ENCODE results near the gene PKN3.
A peak's percentile ranks its signal among the peaks of the same experiment; 100 is the strongest.

PKN3 gene

DNA sequence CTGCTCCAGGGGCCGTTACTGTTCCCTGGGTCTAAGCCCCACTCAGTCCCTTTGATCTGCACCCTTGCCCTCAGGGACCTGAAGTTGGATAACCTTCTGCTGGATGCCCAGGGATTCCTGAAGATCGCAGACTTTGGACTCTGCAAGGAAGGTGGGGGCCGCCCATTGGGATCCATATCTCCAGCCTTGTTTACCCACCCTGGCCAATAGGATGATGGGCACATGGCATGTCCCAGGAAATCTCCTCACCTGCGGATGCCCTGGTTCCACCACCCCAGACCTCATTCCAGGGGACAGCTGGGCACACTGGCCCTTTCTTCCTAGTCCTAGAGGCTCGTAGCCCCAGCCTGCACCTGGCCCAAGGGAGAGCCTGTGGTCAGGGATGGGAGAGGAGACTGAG is 16.2 kb downstream of the PKN3 start:
- no peak for DNase-seq

DNA sequence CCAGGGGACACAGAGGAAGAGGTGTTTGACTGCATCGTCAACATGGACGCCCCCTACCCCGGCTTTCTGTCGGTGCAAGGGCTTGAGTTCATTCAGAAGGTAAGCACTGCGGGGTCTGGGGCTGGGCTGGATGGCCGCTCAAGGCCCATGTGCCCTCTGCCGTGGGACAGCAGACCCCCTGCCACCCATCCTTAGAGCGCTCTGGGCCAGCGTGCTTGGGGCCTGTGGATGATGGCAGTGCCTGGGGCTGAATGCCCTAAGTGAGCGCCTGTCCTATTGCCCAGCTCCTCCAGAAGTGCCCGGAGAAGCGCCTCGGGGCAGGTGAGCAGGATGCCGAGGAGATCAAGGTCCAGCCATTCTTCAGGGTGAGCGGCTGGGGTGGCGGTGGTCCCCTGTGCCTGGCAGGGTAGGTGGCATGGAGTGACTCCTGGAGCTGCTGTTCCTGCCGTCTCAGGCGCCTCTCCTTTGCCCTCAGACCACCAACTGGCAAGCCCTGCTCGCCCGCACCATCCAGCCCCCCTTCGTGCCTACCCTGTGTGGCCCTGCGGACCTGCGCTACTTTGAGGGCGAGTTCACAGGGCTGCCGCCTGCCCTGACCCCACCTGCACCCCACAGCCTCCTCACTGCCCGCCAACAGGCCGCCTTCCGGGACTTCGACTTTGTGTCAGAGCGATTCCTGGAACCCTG is 17.8 kb downstream of the PKN3 start:
- no peak for DNase-seq

DNA sequence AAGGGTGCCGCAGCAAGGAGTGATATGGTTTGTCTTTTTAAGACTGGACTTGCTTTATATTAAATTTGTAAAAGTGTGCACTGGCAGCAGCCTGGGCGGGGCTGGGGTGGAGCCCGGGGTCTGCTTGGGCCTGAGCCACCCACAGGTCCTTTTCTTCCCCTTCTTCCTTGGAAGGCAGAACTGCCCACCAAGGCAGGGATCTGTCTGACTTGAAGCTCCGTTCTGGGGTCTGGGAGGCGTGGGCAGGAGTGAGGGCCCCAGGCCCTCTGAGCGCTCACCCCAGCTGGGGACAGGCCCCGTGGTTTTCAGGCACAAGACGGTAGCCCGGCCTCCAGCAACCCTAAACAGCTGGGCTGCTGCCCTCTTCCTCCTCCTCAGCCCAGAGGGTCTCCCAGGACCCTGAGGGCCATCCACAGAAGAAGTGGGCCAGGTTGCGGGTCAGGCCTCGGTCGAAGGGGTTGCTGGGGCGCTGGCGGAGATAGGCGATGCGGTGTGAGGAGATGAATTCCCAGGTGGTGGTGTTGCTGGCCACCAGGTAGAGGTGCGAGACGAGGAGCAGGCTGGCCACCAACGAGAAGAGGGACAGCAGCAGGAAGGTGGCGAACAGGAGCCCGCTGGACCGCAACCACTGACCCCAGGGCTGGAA is 18.7 kb downstream of the PKN3 start:
- DNase-seq, result no peak

DNA sequence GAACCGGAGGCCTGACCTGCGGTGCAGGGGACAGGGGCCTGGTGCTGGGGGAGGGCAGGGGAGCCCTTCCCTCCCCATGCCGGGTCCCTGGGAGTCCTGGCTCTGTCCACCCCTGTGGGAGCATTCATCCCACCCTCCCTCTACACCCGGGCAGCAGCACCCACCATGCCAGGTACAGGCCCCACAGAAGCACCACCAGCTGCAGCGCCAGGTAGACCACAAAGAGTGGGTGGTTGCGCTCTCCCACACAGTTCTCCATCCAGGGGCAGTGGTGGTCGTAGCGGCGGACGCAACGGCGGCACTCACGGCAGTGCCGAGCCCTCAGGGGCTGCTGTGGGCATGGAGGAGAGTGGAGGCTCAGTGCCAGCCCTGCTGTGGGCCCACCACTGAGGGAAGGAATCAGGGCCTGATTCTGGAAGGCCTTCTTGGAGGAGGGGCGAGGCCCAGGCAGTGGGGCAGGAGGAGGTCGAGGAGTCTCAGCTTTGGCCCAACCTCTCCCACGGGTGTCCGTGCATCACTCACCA is 19.2 kb downstream of the PKN3 start:
- no peak for DNase-seq

DNA sequence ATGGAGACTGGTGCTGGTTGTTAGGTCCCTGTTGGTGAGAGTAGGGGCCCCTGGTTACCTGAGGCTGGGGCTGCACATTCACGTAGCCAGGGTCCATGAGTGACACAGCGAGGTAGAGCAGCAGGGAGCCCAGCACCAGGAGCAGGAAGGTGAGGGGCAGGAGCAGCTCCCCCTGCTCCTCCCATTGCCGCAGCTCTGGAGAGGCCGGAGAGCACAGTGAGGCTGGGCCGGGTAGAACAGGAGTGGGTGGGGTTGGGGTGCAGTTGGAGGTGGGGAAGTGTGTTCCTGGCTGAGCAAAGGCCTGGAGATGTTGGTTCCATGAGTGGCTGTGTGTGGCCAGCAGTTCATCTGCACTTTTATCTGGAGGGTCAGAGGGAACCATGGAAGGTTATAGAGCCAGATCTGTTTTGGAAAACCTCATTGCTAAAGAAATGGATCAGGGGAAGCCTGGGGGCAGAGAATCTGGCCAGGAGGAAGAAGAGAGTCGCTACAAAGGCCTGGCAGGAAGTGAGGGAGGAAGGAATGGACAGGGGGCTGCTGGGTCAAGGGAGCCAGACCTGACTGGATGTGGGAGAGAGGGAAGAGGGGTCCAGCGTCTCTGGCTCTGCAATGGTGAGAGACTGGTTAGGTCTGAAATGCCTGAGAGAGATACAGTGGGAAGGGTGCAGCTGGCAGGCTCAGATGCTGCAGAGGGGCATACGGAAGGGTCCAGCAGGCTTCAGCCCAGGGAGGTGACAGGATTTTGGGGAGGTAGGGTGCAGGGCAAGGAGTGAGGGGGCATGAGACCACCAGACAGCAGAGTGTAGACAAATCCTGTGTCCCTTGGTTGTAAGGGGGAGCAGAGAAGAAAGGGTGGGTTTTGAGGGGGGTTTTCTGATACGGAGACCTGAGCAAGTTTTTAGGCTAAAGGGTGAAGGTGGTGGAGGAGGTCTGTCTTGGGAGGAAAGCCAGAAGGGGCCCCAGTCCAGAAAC is 20.4 kb downstream of the PKN3 start:
- DNase-seq, result no peak

DNA sequence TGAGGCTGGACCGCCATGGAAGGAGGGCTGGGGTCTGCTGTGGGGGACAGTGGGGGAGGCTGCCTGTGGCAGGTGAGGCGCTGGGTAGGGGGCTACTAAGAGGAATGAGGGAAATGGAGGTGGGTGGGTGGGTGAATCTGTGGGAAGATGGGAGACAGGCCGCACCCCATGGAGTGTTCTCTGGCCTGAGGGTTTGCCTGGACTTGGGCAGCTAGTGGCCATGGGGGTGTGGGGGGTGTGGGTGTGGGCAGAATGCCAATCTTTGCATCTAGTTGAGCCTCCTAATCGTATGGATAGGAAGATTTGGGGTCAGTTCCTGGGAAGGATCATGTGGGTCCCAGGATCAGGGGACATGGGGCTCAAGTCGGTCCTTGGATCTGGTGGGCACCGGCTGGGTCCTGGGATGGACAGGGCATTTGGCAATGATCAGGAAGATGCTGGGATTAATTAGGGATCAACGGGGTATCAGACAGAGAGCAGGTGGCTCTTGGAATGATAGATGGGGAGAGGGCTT is 21.1 kb downstream of the PKN3 start:
- no peak for DNase-seq

DNA sequence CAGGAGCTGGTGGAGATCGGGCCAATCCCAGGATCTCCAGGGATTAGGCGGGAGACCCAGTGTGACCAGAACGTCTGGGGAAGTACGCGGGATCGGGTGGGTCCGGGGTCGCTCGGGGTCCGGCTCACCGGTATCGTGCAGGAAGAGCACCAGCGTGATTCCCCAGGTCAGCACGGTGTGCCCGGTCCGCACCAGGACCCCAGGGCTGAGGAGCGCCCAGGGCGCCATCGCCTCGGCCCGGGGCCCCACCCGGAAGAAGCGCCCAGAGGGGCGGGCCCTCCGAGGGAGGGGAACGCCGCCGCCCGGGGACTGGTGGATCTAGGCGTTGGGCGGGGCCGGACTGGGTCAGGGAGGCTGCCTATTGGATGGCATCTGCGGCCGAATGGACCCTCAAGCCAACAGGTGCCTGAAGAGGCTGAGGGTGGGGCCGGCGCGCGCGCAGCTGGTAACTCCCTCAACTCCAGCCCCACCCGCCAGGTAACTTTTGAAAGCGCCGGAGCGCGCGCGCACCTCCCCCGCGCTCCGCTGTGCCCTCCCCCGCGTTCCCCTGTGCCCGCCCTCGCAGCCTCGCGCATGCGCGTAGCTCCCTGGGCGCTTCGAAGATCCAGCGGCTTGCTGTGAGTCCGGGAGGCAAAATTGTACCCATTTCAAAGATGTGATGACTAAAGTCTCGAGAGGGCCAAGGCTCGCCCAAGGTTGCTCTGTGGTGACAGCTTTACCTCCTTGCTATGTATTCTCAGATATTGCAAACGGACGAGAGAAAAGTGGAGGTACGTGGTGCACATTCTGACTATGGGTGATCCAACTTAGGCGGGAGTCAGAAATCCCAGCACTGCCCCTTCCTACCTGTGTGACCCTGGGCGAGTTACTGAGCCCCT is 21.8 kb downstream of the PKN3 start, which contains the start of gene ZDHHC12:
TSS of gene ZDHHC12 (minus strand) at position 262 of the 878 bp plus-strand sequence. CDS start at position 228, 34 bp downstream.
- DNase-seq, result peak; percentile 97

DNA sequence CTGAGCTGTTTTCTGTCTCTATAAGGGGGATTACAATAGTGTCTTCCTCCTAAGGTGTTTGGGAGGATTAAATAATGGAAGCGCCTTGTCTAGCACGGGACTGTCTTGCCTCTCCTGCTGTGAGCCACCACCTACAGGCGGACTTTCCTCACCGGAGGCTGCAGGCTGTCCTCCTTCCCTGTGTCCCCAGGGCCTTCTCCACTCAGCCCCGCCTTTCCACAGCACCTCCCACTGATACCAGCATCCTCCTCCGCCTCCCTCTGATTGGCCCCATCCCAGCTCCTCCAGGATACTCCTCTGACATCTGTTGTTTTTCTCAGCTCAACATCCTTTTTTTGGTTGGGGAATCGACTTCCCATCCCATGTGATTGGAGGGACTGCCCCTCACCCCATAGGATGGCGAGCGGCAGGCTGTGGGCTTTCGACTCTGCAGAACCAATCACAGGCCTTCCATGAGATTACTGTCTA is 22.5 kb downstream of the PKN3 start:
- peak; percentile 73 for DNase-seq

DNA sequence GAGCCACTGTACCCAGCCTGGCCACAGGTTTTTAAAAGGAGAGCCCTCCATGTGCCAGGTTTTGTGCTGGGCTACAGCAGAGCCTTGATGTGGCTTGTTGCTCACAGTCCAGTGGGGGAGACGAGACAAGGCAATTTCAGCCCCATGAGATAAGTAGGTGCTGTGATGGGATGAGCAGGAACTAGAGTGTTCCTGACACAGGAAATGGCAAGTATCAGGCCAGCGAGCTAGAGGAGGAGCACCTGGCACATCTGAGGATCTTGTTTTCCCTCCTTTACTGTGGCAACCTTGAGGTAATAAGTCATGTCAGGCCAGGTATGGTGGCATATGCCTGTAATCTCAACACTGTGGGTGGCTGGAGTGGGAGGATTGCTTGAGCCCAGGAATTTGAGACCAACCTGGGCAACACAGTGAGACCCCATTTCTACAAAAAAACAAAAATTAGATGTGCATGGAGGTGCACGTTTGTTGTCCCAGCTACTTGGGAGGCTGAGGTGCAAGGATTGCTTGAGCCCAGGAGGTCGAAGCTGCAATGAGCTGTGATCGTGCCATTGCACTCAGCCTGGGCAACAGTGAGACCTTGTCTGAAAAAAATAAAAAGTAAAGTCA is 25.4 kb downstream of the PKN3 start:
- no peak for DNase-seq

DNA sequence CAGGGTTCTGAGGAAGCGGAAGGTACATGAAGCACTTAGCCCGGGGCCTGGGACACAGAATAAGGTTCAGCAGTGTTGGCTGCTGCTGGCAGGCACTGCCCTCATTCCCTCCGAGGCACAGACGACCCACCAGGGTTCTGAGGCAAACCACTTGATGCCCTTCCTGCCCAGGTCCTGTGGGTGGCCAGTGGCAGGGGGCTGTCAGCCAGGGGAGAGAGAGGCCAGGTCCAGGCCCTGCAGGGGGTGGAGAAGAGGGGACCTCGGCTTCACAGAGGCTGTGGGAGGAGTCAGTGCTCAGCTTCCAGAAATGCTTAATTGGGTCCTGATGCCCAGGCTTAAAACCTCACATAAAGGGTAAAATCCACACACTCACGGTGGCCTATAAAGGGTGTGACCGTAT is 26.0 kb downstream of the PKN3 start:
- DNase-seq, result no peak

DNA sequence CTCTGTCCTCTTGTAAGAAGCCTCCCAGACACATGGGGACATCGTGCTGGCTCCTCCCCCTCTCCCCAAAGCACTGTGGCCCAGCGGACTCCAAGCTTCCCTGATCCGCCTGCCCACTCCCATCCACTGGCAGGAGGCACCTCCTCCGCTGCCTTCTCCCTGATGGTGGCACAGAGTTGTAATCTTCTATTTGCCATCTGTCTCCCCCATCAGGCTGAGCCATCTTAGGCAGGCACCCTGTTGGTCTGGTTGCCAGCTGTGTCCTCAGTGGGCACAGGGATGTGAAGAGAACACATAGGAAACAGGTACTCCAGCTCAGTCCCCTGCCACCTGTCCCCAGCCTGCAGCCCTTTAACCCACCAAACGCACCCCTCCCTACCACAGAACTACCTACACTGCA is 27.0 kb downstream of the PKN3 start:
- no peak for DNase-seq

DNA sequence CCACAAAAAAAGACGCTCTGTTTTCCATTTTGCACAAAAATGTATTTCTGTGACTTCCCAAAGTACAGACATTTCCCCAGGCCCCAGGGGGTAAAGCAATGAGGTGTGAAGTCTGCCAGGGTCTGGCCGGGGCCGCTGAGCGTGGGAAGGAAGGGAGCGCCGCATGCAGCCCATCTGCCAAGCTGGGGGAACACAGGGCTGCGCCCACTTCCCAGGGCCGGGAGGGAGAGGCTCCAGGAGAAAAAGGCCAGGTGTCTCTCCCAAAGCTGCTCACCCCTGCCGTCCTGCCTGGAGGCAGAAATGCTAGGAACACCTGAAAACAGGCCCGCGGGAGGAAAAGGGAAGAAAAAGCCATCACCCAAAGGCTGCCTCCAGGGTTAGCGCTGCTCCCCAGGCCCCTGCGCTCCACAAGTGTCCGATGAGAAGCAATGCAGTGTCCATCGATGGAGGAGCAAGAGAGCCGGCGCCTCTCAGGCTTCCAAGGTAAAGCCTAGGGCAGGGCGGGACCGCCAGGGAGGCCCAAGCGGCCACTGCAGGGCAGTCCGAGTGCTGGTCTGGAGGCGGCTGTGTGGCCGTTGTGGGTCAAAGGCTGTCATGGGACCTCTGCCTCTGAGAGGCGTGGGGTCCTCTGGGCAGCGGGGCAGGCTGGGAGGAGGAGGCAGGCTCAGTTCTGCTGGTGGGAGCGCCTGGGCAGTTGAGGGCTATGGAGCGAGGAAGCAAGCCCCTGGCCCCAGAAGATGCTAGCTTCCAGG is 27.6 kb downstream of the PKN3 start:
- DNase-seq, result no peak

DNA sequence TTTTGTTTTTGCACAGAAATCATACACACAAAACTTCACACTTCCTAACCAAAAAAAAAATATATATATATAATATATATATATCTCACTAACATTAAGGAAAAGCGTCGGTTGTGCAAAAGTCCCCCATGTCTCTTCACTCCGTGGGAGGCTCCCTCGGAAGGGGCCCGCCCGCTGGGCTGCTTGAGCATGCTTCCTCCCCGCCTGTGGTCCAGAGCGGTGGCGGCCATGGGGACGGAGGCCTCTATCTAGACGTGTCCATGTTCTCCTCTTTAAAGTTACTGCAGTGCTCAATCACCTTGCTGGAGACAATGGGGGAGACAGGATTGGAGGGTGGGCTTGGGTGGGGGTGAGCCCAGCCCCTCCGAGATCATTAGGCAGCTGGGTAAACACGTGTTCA is 28.8 kb downstream of the PKN3 start:
- DNase-seq, result no peak

DNA sequence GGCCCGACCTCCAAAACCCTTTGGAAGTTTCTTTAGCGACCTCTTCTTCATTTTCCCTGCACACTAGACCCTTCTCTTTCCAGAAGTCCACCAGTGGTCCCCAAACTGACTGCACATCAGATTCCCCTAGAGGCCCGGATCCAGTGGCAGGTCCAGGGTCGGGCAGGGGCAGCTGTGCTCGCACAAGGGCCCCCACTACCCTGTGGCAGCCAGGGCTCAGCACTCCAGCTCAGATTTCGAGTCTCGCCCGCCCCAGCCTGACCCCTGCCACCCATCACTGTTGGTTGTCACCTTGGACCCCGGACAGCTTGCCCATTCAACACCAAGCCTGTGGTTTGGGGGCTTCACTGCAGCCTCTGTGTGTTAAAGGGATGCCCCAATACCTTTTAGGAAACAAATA is 29.4 kb downstream of the PKN3 start:
- no peak for DNase-seq

DNA sequence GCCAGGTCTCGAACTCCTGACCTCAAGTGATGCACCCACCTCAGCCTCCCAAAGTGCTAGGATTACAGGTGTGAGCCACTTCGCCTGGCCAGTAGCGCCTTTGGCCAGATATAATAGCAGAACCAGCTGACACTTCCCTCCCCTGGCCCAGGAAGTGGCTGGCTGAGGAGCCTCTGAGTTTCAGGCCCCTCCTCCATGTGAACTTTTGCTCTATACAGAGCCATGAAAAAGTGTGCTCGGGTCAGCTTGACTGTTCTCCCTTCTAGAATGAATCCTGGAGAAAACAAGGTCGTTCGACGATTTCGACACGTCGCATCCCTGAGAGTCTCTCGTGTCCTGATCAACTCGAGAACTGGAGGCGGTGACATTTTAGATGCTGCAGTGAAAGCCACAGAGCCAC is 30.3 kb downstream of the PKN3 start:
- DNase-seq, result no peak

DNA sequence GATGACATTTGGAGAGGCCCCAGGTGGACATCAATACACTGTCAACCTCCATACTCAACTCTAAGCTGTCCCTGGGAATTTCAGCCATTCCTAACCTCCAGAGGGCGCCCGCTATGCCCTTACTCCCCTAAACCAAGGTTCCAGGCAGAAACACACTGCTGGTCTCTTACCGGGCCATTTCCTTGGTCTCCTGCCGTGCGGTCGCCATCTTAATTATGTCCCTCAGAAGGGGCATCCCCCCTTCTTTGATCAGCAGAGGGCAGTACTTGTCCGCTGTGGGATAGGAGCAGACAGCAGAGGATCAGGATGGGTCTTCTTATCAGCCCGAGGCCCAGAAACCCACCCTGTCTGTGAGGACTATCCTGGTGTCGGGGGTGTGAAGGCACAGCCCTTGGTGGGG is 31.0 kb downstream of the PKN3 start:
- peak; percentile 27 for DNase-seq

DNA sequence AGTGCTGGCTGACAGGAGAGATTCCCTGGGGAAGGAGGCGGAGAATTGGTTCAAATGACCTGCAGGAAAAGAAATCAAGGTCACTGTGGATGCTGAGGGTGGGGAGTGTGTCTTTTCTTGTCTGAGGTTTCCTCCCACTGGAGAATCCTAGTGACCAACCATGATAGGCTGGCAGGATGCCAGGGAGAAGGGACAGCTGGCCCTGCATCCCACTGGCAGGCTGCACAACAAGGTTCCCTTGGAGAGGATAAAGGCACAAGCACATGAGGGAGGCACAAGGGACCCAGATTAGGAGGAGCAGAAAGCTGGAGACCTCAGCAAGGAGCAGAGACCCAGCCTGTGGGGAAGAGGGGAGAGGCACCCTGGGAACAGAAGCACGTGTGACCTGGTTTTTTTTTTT is 33.1 kb downstream of the PKN3 start:
- no peak for DNase-seq

DNA sequence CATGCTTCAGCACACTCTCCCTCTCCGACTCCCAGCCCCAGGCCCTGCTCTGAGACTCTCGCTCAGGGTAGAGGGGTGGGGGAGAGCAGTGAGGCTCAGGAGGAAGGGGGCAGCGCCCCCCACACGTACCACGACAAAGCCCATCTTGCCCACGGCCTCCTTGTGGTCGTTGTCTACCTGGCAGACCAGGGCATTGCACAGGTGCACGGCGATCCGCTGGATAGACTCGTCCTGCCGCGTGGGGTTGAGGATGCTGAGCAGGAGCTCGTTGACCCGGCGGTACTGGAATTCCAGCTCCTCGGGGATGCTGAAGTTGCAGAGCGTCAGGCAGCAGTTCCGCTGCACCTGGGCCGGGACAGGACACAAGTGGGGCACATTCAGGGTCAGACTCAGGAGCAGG is 40.1 kb downstream of the PKN3 start:
- DNase-seq, result no peak

DNA sequence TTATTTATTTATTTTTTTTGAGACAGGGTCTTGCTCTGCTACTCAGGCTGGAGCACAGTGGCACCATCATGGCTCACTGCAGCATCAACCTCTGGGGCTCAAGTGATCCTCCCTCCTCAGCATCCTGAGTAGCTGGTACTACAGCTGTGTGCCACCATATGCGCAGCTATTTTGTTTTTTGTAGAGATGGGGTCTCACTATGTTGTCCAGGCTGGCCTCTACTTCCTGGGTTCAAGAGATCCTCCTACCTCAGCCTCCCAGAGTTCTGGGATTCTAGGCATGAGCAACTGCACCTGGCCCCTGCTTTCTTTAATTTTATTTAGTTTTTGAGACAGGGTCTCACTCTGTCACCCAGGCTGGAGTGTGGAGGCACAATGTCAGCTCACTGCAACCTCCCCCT is 41.1 kb downstream of the PKN3 start:
- DNase-seq, result no peak

DNA sequence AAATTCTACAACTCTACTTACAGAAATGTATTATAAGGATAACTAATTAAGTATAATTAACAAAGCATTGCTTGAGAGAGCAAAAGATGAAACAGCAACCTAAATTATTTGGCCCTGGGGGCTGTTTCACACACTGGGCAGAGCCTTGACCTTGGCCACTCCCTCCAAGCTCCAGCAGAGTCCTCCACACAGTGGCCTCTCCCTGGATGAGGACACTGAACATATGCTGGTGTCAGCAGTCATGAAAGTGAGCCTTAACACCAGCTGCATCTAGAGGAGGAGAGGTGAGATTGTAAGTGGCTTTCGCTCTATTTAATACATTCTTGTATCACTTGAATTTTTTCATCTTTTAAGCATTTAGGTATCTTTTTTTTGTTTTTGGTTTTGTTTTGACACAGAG is 44.9 kb downstream of the PKN3 start:
- no peak for DNase-seq
